Measurements from ENCODE around the gene CWH43.
"Not testable (repeated sequence)": the region's sequence is repeated elsewhere in the genome, so short reads cannot be mapped to it uniquely, and the experiment has no call there.

GRCh38 chr4:49109567-49110166 lies 123.6 kb downstream of the CWH43 start:
- not testable (repeated sequence) for TF ChIP-seq POLR2AphosphoS5, POLR2A, CTCF (IDR thresholded peaks at IDR 0.05)

All from gastroesophageal sphincter (tissue), 3 donors.